HCT116 (cell line): ENCODE data around the gene SPDL1. TPM values are rescaled to one million over a fixed set of nuclear protein-coding genes. Genes with fewer than 3 reads are reported as not detected.

ENCODE experiments used
- ATAC-seq: fragments of 200-7000 bp; cut with Tn5 transposase; 2 replicates; pipeline ENCODE4 v1.9.1; 2020; ENCODE audit warnings: mild to moderate bottlenecking, moderate library complexity
- BruUV-seq: library from RNA; stranded (reverse); fragments of 400-500 nt; replicated peaks from 2 replicates; lab custom pipeline; 2021; lab: Mats Ljungman, UMichigan
- CTCF ChIA-PET: fragments of 300-600 bp; sonication (Branson Sonifier 250); formaldehyde crosslinking; loops from one replicate; lab custom pipeline; 2021; ENCODE audit warnings: antibody characterized with exemption; lab: Charles Lee
- POLR2A ChIA-PET: fragments of 300-600, 350-600 bp; sonication (Branson Sonifier 250); formaldehyde crosslinking; loops from one replicate; lab custom pipeline; 2021; ENCODE audit warnings: antibody characterized with exemption; lab: Charles Lee
- RAD21 ChIA-PET, 2 experiments: fragments of 300-600 bp; sonication (Branson Sonifier 250); formaldehyde crosslinking; loops; one replicate each; lab custom pipeline; 2023; ENCODE audit warnings: low total read pairs in 2 of 2; ENCODE audit not compliant: uncharacterized antibody in 2 of 2, unreplicated experiment in 2 of 2, low non-redundant PET in 1 of 2; lab: Charles Lee
- DNase-seq: peaks from one replicate; pipeline ENCODE4 v3.0.0-alpha.2; 2010; ENCODE audit warnings: low read depth, low spot score
- H2AFZ ChIP-seq: fragments of 200-600 bp; shearing (Covaris generic), sonication (generic); 2 replicates; pipeline ENCODE4 v1.6.1; 2017; ENCODE audit warnings: low read depth, mixed run types, mixed read lengths, antibody characterized with exemption, low read length; ENCODE audit not compliant: poor library complexity, severe bottlenecking
- H3K27ac ChIP-seq: 2 replicates; pipeline ENCODE4 v1.5.1; 2012; ENCODE audit warnings: low read depth, low read length
- H3K27me3 ChIP-seq: fragments of 200-600 bp; sonication (generic); 2 replicates; pipeline ENCODE4 v1.6.1; 2016; ENCODE audit warnings: mixed run types, low read length, mixed read lengths; ENCODE audit not compliant: insufficient read depth
- H3K36me3 ChIP-seq, 2 experiments: fragments of 200-500 bp in 1 of 2; fragments of 200-600 bp in 1 of 2; sonication (Bioruptor generic) in 1 of 2; sonication (generic) in 1 of 2; 2 replicates each; pipeline versions ENCODE4 v1.5.1 to v1.6.1; 2014 to 2016; ENCODE audit warnings: low read length in 2 of 2, inconsistent platforms in 1 of 2, mixed read lengths in 1 of 2, mixed run types in 1 of 2; ENCODE audit not compliant: insufficient read depth in 2 of 2, control insufficient read depth in 1 of 2
- H3K4me1 ChIP-seq, 2 experiments: fragments of 200-600 bp in 1 of 2; sonication (generic) in 1 of 2; 2 replicates each; pipeline versions ENCODE4 v1.5.1 to v1.6.1; 2012 to 2017; ENCODE audit warnings: low read length in 2 of 2, inconsistent platforms in 1 of 2, mild to moderate bottlenecking in 1 of 2, mixed read lengths in 1 of 2, mixed run types in 1 of 2, moderate library complexity in 1 of 2; ENCODE audit not compliant: insufficient read depth in 2 of 2, control insufficient read depth in 1 of 2
- H3K4me2 ChIP-seq: fragments of 200-600 bp; sonication (generic); 2 replicates; pipeline ENCODE4 v1.6.1; 2017; ENCODE audit warnings: mixed run types, low read length, mixed read lengths
- H3K4me3 ChIP-seq, 2 experiments: fragments of 200-600 bp in 1 of 2; sonication (generic) in 1 of 2; replicated peaks in 1 of 2; 2 replicates each; pipeline ENCODE4 v1.5.1; 2011 to 2016; ENCODE audit warnings: low read length in 2 of 2, control low read depth in 1 of 2, low read depth in 1 of 2, mild to moderate bottlenecking in 1 of 2, mixed read lengths in 1 of 2, mixed run types in 1 of 2
- H3K79me2 ChIP-seq: fragments of 200-600 bp; sonication (generic); 2 replicates; pipeline ENCODE4 v1.6.1; 2017; ENCODE audit warnings: mild to moderate bottlenecking, mixed run types, low read length, moderate library complexity, mixed read lengths; ENCODE audit not compliant: insufficient read depth
- H3K9ac ChIP-seq: fragments of 200-600 bp; sonication (generic); 2 replicates; pipeline ENCODE4 v1.6.1; 2016; ENCODE audit warnings: low read length, mixed read lengths
- H3K9me2 ChIP-seq: fragments of 200-600 bp; sonication (generic), shearing (Covaris generic); 2 replicates; pipeline ENCODE4 v1.6.1; 2017; ENCODE audit warnings: mixed run types, mild to moderate bottlenecking, moderate library complexity; ENCODE audit not compliant: insufficient read depth
- H3K9me3 ChIP-seq, 2 experiments: fragments of 200-500 bp in 1 of 2; fragments of 200-600 bp in 1 of 2; sonication (Bioruptor generic) in 1 of 2; sonication (generic) in 1 of 2; 2 replicates each; pipeline ENCODE4 v1.6.1; 2014 to 2017; ENCODE audit warnings: low read length in 2 of 2, mixed read lengths in 2 of 2, inconsistent platforms in 1 of 2, low read depth in 1 of 2, mild to moderate bottlenecking in 1 of 2, mixed run types in 1 of 2, moderate library complexity in 1 of 2; ENCODE audit not compliant: control insufficient read depth in 1 of 2, insufficient read depth in 1 of 2
- H4K20me1 ChIP-seq: fragments of 200-600 bp; sonication (generic), shearing (Covaris generic); 2 replicates; pipeline ENCODE4 v1.6.1; 2017; ENCODE audit warnings: mixed run types, mild to moderate bottlenecking, moderate library complexity; ENCODE audit not compliant: insufficient read depth
- EGR1 ChIP-seq: IDR thresholded peaks from 2 replicates; pipeline ENCODE4 v1.6.1; 2012; ENCODE audit warnings: low read depth
- ELF1 ChIP-seq: IDR thresholded peaks from 2 replicates; pipeline ENCODE4 v1.6.1; 2012; ENCODE audit warnings: low read depth, borderline replicate concordance
- EZH2 ChIP-seq: fragments of 200-600 bp; sonication (generic); IDR thresholded peaks from 2 replicates; pipeline ENCODE4 v1.6.1; 2017; ENCODE audit warnings: antibody characterized with exemption, mixed run types
- FOSL1 ChIP-seq: IDR thresholded peaks from 2 replicates; pipeline ENCODE4 v1.6.1; 2012; ENCODE audit warnings: low read depth
- JUND ChIP-seq: IDR thresholded peaks from 2 replicates; pipeline ENCODE4 v1.6.1; 2012
- MAX ChIP-seq: IDR thresholded peaks from 2 replicates; pipeline ENCODE4 v1.6.1; 2012
- POLR2A ChIP-seq: IDR thresholded peaks from 2 replicates; pipeline ENCODE4 v1.7.0; 2011; ENCODE audit warnings: borderline replicate concordance; ENCODE audit not compliant: insufficient read depth, insufficient read length; ENCODE audit errors: extremely low read depth
- POLR2AphosphoS5 ChIP-seq: IDR thresholded peaks from 2 replicates; pipeline ENCODE4 v1.6.1; 2011; ENCODE audit warnings: mild to moderate bottlenecking, low read depth, low read length, moderate library complexity
- RAD21 ChIP-seq: IDR thresholded peaks from 2 replicates; pipeline ENCODE4 v1.6.1; 2012; ENCODE audit warnings: low read depth, mild to moderate bottlenecking
- SIN3A ChIP-seq: IDR thresholded peaks from 2 replicates; pipeline ENCODE4 v1.6.1; 2012; ENCODE audit warnings: low read depth
- SP1 ChIP-seq: IDR thresholded peaks from 2 replicates; pipeline ENCODE4 v1.6.1; 2012; ENCODE audit warnings: low read depth
- SRF ChIP-seq: IDR thresholded peaks from 2 replicates; pipeline ENCODE4 v1.6.1; 2012; ENCODE audit warnings: low read depth
- TCF7L2 ChIP-seq: IDR thresholded peaks from 2 replicates; pipeline ENCODE4 v1.7.0; 2011; ENCODE audit warnings: borderline replicate concordance, inconsistent platforms; ENCODE audit not compliant: insufficient read depth, insufficient read length; ENCODE audit errors: extremely low read depth
- ZBTB33 ChIP-seq: IDR thresholded peaks from 2 replicates; pipeline ENCODE4 v1.6.1; 2011; ENCODE audit warnings: mild to moderate bottlenecking, low read length, moderate library complexity; ENCODE audit not compliant: insufficient replicate concordance; ENCODE audit errors: extremely low read depth
- ZFX ChIP-seq: fragments of 450-650 bp; IDR thresholded peaks from 2 replicates; pipeline ENCODE4 v1.6.1; 2017
- ZNF274 ChIP-seq: fragments of 200-500 bp; sonication (Bioruptor generic); IDR thresholded peaks from 2 replicates; pipeline ENCODE4 v1.6.1; 2014; ENCODE audit warnings: mild to moderate bottlenecking, low read depth, low read length, inconsistent platforms
- intact Hi-C: fragments of 100-400 bp; cut with micrococcal nuclease; formaldehyde crosslinking; loops from 2 replicates; pipeline ENCODE4 v1.10.0; 2022
- total RNA-seq: library from RNA; stranded (reverse); gene quantifications from one replicate; pipeline ENCODE4 v1.2.1, GENCODE V29; 2021; ENCODE audit not compliant: unreplicated experiment
- TF ChIP-seq, protein P1 (sequence below), 3 experiments: fragments of 200-600 bp in 1 of 3; sonication (generic) in 1 of 3; IDR thresholded peaks in 2 of 3; conservative IDR thresholded peaks in 1 of 3; 2 replicates each; pipeline ENCODE4 v1.5.1; 2012 to 2017; ENCODE audit warnings: low read depth in 2 of 3, low read length in 2 of 3, antibody characterized with exemption in 1 of 3, borderline replicate concordance in 1 of 3, control low read depth in 1 of 3, mild to moderate bottlenecking in 1 of 3, mixed read lengths in 1 of 3, mixed run types in 1 of 3, moderate library complexity in 1 of 3; ENCODE audit not compliant: insufficient read depth in 1 of 3

SPDL1 gene
- total RNA-seq, 1 experiment from 2014 or later: 28.5 TPM

DNA sequence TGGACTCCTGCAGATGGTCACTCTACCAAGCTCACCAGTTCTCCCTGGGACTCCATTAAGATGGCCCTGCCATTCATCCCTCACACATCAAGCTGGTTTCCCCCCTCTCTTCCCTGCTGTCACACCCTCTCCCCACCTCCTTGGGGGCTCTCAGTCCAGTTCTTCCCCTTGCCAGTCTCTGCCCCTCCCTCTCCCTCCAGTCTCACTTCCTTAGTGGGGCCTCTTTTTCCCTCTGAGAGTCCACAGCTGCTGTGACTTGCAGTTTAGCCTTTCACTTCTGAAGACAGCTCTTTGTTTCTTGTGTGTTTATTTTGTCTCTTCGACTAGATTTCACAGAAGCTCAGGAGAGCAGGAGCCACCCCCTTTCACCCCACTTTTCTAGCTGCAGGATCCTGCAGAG lies 64.0 kb downstream of the SPDL1 start:
- no peaks in the 10 kb centered on the region for H3K79me2 ChIP-seq
- intact Hi-C loops: no loop called here
- ChIA-PET RAD21 (no interaction called here), CTCF (no interaction called here), POLR2A (no interaction called here)
- no peak overlapping the region for H3K4me3 ChIP-seq
- H3K9me3 ChIP-seq: no peaks in the 10 kb centered on the region
- no peak for DNase-seq
- H4K20me1 ChIP-seq: no peaks in the 10 kb centered on the region
- no TSS peak for BruUV-seq
- no peaks in the 10 kb centered on the region for H3K36me3 ChIP-seq
- no peak overlapping the region for H3K27ac ChIP-seq
- ATAC-seq: no peak
- no peak overlapping the region for H3K9ac ChIP-seq
- H3K4me1 ChIP-seq: no peaks in the 10 kb centered on the region
- H3K9me2 ChIP-seq: no peaks in the 10 kb centered on the region
- H3K4me2 ChIP-seq: no peak overlapping the region
- peaks cover 22% of the 10 kb centered on the region for H3K27me3 ChIP-seq
- TF ChIP-seq JUND (no peak), TCF7L2 (no peak), EGR1 (no peak), SIN3A (no peak), ZFX (no peak), POLR2A (no peak), SRF (no peak), ZBTB33 (no peak), ZNF274 (no peak), POLR2AphosphoS5 (no peak), EZH2 (no peak), MAX (no peak), ELF1 (no peak), SP1 (no peak), FOSL1 (no peak), RAD21 (no peak)
- TF ChIP-seq, protein P1, sequence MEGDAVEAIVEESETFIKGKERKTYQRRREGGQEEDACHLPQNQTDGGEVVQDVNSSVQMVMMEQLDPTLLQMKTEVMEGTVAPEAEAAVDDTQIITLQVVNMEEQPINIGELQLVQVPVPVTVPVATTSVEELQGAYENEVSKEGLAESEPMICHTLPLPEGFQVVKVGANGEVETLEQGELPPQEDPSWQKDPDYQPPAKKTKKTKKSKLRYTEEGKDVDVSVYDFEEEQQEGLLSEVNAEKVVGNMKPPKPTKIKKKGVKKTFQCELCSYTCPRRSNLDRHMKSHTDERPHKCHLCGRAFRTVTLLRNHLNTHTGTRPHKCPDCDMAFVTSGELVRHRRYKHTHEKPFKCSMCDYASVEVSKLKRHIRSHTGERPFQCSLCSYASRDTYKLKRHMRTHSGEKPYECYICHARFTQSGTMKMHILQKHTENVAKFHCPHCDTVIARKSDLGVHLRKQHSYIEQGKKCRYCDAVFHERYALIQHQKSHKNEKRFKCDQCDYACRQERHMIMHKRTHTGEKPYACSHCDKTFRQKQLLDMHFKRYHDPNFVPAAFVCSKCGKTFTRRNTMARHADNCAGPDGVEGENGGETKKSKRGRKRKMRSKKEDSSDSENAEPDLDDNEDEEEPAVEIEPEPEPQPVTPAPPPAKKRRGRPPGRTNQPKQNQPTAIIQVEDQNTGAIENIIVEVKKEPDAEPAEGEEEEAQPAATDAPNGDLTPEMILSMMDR (IDR thresholded peaks at IDR 0.05 in 2 of 3, conservative IDR thresholded peaks at IDR 0.05 in 1 of 3; ENCODE audit: borderline replicate concordance in 1 of 3, insufficient read depth in 1 of 3, low read depth in 2 of 3, low read length in 2 of 3): no peak
- TF ChIP-seq, all 23 proteins: peak for 0
- no peak overlapping the region for H2AFZ ChIP-seq
